Astrocyte (in vitro differentiated cells and primary cell): ENCODE measurements around the gene VPS37D. TPM values are rescaled to one million over a fixed set of nuclear protein-coding genes. Genes with fewer than 3 reads are reported as not detected.

Source experiments
- DNase-seq: peaks from one replicate; pipeline ENCODE4 v3.0.0-alpha.2; 2010; ENCODE audit warnings: low read depth
- FAIRE-seq: peaks from 2 replicates; lab custom pipeline; 2011; peaks lifted over from hg19 to GRCh38; lab: Jason Lieb, UNC
- H2AFZ ChIP-seq: 2 replicates; pipeline ENCODE4 v1.6.0; 2012; ENCODE audit warnings: low read depth, low read length, inconsistent platforms
- H3K27ac ChIP-seq: 2 replicates; pipeline ENCODE4 v1.5.1; 2011; ENCODE audit warnings: low read depth, low read length, inconsistent platforms
- H3K27me3 ChIP-seq: 2 replicates; pipeline ENCODE4 v1.6.0; 2011; ENCODE audit warnings: low read length, inconsistent platforms; ENCODE audit not compliant: insufficient read depth
- H3K36me3 ChIP-seq: 2 replicates; pipeline ENCODE4 v1.5.1; 2011; ENCODE audit warnings: low read length, inconsistent platforms; ENCODE audit not compliant: insufficient read depth
- H3K4me1 ChIP-seq: 2 replicates; pipeline ENCODE4 v1.5.1; 2011; ENCODE audit warnings: low read length, inconsistent platforms; ENCODE audit not compliant: insufficient read depth
- H3K4me2 ChIP-seq: 2 replicates; pipeline ENCODE4 v1.6.0; 2012; ENCODE audit warnings: low read length, inconsistent platforms
- H3K4me3 ChIP-seq: 2 replicates; pipeline ENCODE4 v1.5.1; 2011; ENCODE audit warnings: low read depth, mild to moderate bottlenecking, low read length, inconsistent platforms; ENCODE audit not compliant: insufficient read depth
- H3K79me2 ChIP-seq: 2 replicates; pipeline ENCODE4 v1.6.0; 2012; ENCODE audit warnings: mild to moderate bottlenecking, low read length, inconsistent platforms; ENCODE audit not compliant: insufficient read depth
- H3K9ac ChIP-seq: 2 replicates; pipeline ENCODE4 v1.6.0; 2012; ENCODE audit warnings: mild to moderate bottlenecking, low read length, inconsistent platforms
- H3K9me3 ChIP-seq: 2 replicates; pipeline ENCODE4 v1.5.1; 2012; ENCODE audit warnings: low read depth, mild to moderate bottlenecking, low read length, inconsistent platforms; ENCODE audit not compliant: insufficient read depth
- H4K20me1 ChIP-seq: 2 replicates; pipeline ENCODE4 v1.6.0; 2012; ENCODE audit warnings: low read length, inconsistent platforms; ENCODE audit not compliant: insufficient read depth
- H3K27ac Mint-ChIP-seq: one replicate; pipeline ENCODE4 v1.8.0; 2021; ENCODE audit warnings: mild to moderate bottlenecking, mixed read lengths; ENCODE audit not compliant: unreplicated experiment
- H3K27me3 Mint-ChIP-seq: one replicate; pipeline ENCODE4 v1.8.0; 2021; ENCODE audit warnings: low read depth, mixed read lengths; ENCODE audit not compliant: unreplicated experiment
- H3K36me3 Mint-ChIP-seq: one replicate; pipeline ENCODE4 v1.8.0; 2021; ENCODE audit warnings: low read depth, mixed read lengths; ENCODE audit not compliant: unreplicated experiment
- H3K4me1 Mint-ChIP-seq: one replicate; pipeline ENCODE4 v1.8.0; 2021; ENCODE audit warnings: low read depth, mixed read lengths; ENCODE audit not compliant: unreplicated experiment
- H3K4me3 Mint-ChIP-seq: one replicate; pipeline ENCODE4 v1.8.0; 2021; ENCODE audit warnings: mild to moderate bottlenecking, moderate library complexity, mixed read lengths; ENCODE audit not compliant: unreplicated experiment
- H3K9me3 Mint-ChIP-seq: one replicate; pipeline ENCODE4 v1.8.0; 2021; ENCODE audit warnings: mild to moderate bottlenecking, mixed read lengths; ENCODE audit not compliant: unreplicated experiment
- CTCF ChIP-seq: IDR thresholded peaks from 2 replicates; pipeline ENCODE4 v1.5.1; 2011; ENCODE audit warnings: low read depth, mild to moderate bottlenecking, inconsistent platforms, low read length, moderate library complexity; ENCODE audit not compliant: insufficient read depth
- EZH2 ChIP-seq: IDR thresholded peaks from 2 replicates; pipeline ENCODE4 v1.6.1; 2012; ENCODE audit warnings: mild to moderate bottlenecking, low read length, inconsistent platforms; ENCODE audit not compliant: insufficient read depth
- total RNA-seq: library from RNA; stranded (reverse); gene quantifications from 2 replicates; pipeline ENCODE4 v1.2.1, GENCODE V29; 2021

VPS37D gene
- total RNA-seq, 1 donor from 2014 or later: 2.9 TPM

- no peak overlapping the region for H3K4me3 Mint-ChIP-seq
- Histone ChIP-seq H3K27ac (no peak overlapping the region), H3K4me2 (no peak overlapping the region), H3K27me3 (peaks cover 34% of the 10 kb centered on the region), H3K4me3 (no peak overlapping the region), H3K4me1 (peaks cover 7% of the 10 kb centered on the region), H3K9me3 (no peaks in the 10 kb centered on the region), H3K36me3 (no peaks in the 10 kb centered on the region), H4K20me1 (no peaks in the 10 kb centered on the region), H3K79me2 (no peaks in the 10 kb centered on the region), H2AFZ (no peak overlapping the region), H3K9ac (no peak overlapping the region)
- no peaks in the 10 kb centered on the region for H3K4me1 Mint-ChIP-seq
- peaks cover 36% of the 10 kb centered on the region for H3K27me3 Mint-ChIP-seq
- H3K27ac Mint-ChIP-seq: no peak overlapping the region
- TF ChIP-seq EZH2 (no peak), CTCF (no peak)
- no peaks in the 10 kb centered on the region for H3K36me3 Mint-ChIP-seq
- FAIRE-seq (no peak), DNase-seq (no peak)
- H3K9me3 Mint-ChIP-seq: no peaks in the 10 kb centered on the region
Observed at GRCh38 chr7:73621168-73622063, 46.2 kb upstream of the VPS37D start.

GRCh38 chr7:73622527-73622908, 45.1 kb upstream of the VPS37D start:
- no peak overlapping the region for H3K9ac ChIP-seq
- H2AFZ ChIP-seq: no peak overlapping the region
- H4K20me1 ChIP-seq: no peaks in the 10 kb centered on the region
- FAIRE-seq: no peak
- no peaks in the 10 kb centered on the region for H3K4me1 Mint-ChIP-seq
- H3K4me3 ChIP-seq: no peak overlapping the region
- H3K36me3 ChIP-seq: no peaks in the 10 kb centered on the region
- no peak overlapping the region for H3K4me3 Mint-ChIP-seq
- H3K27ac ChIP-seq: no peak overlapping the region
- H3K27me3 ChIP-seq: peaks cover 41% of the 10 kb centered on the region
- no peaks in the 10 kb centered on the region for H3K9me3 Mint-ChIP-seq
- no peaks in the 10 kb centered on the region for H3K9me3 ChIP-seq
- H3K27me3 Mint-ChIP-seq: peaks cover 40% of the 10 kb centered on the region
- no peak overlapping the region for H3K4me2 ChIP-seq
- H3K4me1 ChIP-seq: peaks cover 7% of the 10 kb centered on the region
- H3K36me3 Mint-ChIP-seq: no peaks in the 10 kb centered on the region
- DNase-seq: no peak
- no peak overlapping the region for H3K27ac Mint-ChIP-seq
- TF ChIP-seq EZH2 (no peak), CTCF (no peak)
- no peaks in the 10 kb centered on the region for H3K79me2 ChIP-seq
